Omental fat pad (tissue), 4 donors: Measurements from ENCODE around the gene SLC7A6OS. TPM values are rescaled to one million over a fixed set of nuclear protein-coding genes. Genes with fewer than 3 reads are reported as not detected.
"Not testable (repeated sequence)": the region's sequence is repeated elsewhere in the genome, so short reads cannot be mapped to it uniquely, and the experiment has no call there.

ENCODE experiments used
- ATAC-seq: fragments of 150-250 bp; one replicate; pipeline ENCODE4 v1.9.1; 2016; ENCODE audit warnings: mild to moderate bottlenecking, moderate library complexity; ENCODE audit not compliant: low FRiP score
- DNase-seq: peaks from one replicate; pipeline ENCODE4 v3.0.0-alpha.2; 2019; ENCODE audit warnings: low spot score
- CTCF ChIP-seq, 3 donors: fragments of 450-650 bp; IDR thresholded peaks; one replicate each; pipeline ENCODE4 v1.5.1; 2016 to 2017; ENCODE audit warnings: antibody characterized with exemption in 3 of 3, mild to moderate bottlenecking in 3 of 3, moderate library complexity in 2 of 3
- total RNA-seq, 4 donors: library from RNA; depleted of rRNA; stranded (reverse); fragments of >200 nt; gene quantifications; one replicate each; pipeline ENCODE4 v1.1.0, GENCODE V29; 2016

Gene SLC7A6OS
- total RNA-seq, 4 donors from 2014 or later: 7.2 to 19.7 (median 14.7) TPM

- no peak for TF ChIP-seq CTCF (IDR thresholded peaks at IDR 0.05)
- DNase-seq: no peak
- ATAC-seq: no peak
These were observed 18.3 kb downstream of the SLC7A6OS start for GRCh38 chr16:68292425-68292824.

GRCh38 chr16:68291227-68291626, 19.5 kb downstream of the SLC7A6OS start:
- peak; percentile 46 for ATAC-seq
- no peak for TF ChIP-seq CTCF (IDR thresholded peaks at IDR 0.05)
- DNase-seq: no peak

GRCh38 chr16:68290450-68290849, 20.3 kb downstream of the SLC7A6OS start:
- DNase-seq: no peak
- no peak for ATAC-seq
- TF ChIP-seq CTCF (IDR thresholded peaks at IDR 0.05): no peak

GRCh38 chr16:68289621-68290329, 21.0 kb downstream of the SLC7A6OS start:
- ATAC-seq: no peak
- no peak for DNase-seq
- TF ChIP-seq CTCF (IDR thresholded peaks at IDR 0.05): no peak

- ATAC-seq (no peak), DNase-seq (no peak)
- no peak for TF ChIP-seq CTCF (IDR thresholded peaks at IDR 0.05)
These were observed 21.5 kb downstream of the SLC7A6OS start for GRCh38 chr16:68289202-68289601.

- DNase-seq, ATAC-seq: not testable (repeated sequence)
These were observed 21.9 kb downstream of the SLC7A6OS start for GRCh38 chr16:68288796-68289195.

GRCh38 chr16:68288252-68288650, 22.5 kb downstream of the SLC7A6OS start:
- ATAC-seq: no peak
- TF ChIP-seq CTCF (IDR thresholded peaks at IDR 0.05): no peak
- DNase-seq: no peak
